Thyroid gland (tissue), 4 donors: ENCODE measurements around the gene GSN.

Experiments used
- CTCF ChIP-seq, 6 experiments: fragments of 200-600 bp in 3 of 6; fragments of 450-650 bp in 3 of 6; sonication (generic) in 3 of 6; IDR thresholded peaks; one replicate each; pipeline ENCODE4 v1.5.1; 2016 to 2019; ENCODE audit warnings: antibody characterized with exemption in 6 of 6, mild to moderate bottlenecking in 2 of 6, inconsistent platforms in 1 of 6, moderate library complexity in 1 of 6
- POLR2A ChIP-seq, 2 donors: fragments of 450-650 bp; IDR thresholded peaks; one replicate each; pipeline ENCODE4 v1.6.1; 2017; ENCODE audit warnings: antibody characterized with exemption in 2 of 2, mild to moderate bottlenecking in 2 of 2, moderate library complexity in 1 of 2

- TF ChIP-seq CTCF (IDR thresholded peaks at IDR 0.05) (no peak), POLR2A (IDR thresholded peaks at IDR 0.05) (no peak)
These were observed 24.9 kb downstream of the GSN start for GRCh38 chr9:121292801-121293241.
